Endothelial cell of umbilical vein (primary cell): Measurements from ENCODE around the gene NOLC1. TPM values are rescaled to one million over a fixed set of nuclear protein-coding genes. Genes with fewer than 3 reads are reported as not detected.

Experiments
- BruUV-seq: library from RNA; stranded (reverse); fragments of 400-500 nt; replicated peaks from 2 replicates; lab custom pipeline; 2021; lab: Mats Ljungman, UMichigan
- CTCF ChIA-PET: fragments of 300-600, 350-600 bp; sonication (Branson Sonifier 250); formaldehyde crosslinking; loops from one replicate; lab custom pipeline; 2021; ENCODE audit warnings: antibody characterized with exemption, inconsistent platforms; lab: Charles Lee
- POLR2A ChIA-PET: fragments of 300-600, 350-600 bp; sonication (Branson Sonifier 250); formaldehyde crosslinking; loops from one replicate; lab custom pipeline; 2021; ENCODE audit warnings: antibody characterized with exemption, inconsistent platforms; lab: Charles Lee
- DNase-seq: peaks from one replicate; pipeline ENCODE4 v3.0.0-alpha.2; 2011; ENCODE audit warnings: low read depth, low spot score
- FAIRE-seq: peaks from 2 replicates; lab custom pipeline; 2011; peaks lifted over from hg19 to GRCh38; lab: Jason Lieb, UNC
- H2AFZ ChIP-seq: 2 replicates; pipeline ENCODE4 v1.6.0; 2012; ENCODE audit warnings: low read depth, low read length, control low read depth, inconsistent platforms
- H3K27ac ChIP-seq: 2 replicates; pipeline ENCODE4 v1.5.1; 2011; ENCODE audit warnings: low read depth, mild to moderate bottlenecking, control low read depth, low read length, moderate library complexity; ENCODE audit not compliant: insufficient read depth
- H3K27me3 ChIP-seq, 2 experiments: 2 replicates each; pipeline versions ENCODE4 v1.6.0 to v1.6.1; 2011; ENCODE audit warnings: low read length in 2 of 2, mixed read lengths in 1 of 2; ENCODE audit not compliant: control insufficient read depth in 2 of 2, insufficient read depth in 2 of 2
- H3K36me3 ChIP-seq, 2 experiments: 2 replicates in 1 of 2; 3 replicates in 1 of 2; pipeline ENCODE4 v1.5.1; 2011; ENCODE audit warnings: low read length in 2 of 2, mild to moderate bottlenecking in 1 of 2, moderate library complexity in 1 of 2; ENCODE audit not compliant: control insufficient read depth in 2 of 2, insufficient read depth in 2 of 2; ENCODE audit errors: extremely low read depth in 1 of 2
- H3K4me1 ChIP-seq: 3 replicates; pipeline ENCODE4 v1.5.1; 2011; ENCODE audit warnings: mild to moderate bottlenecking, low read length; ENCODE audit not compliant: control insufficient read depth, insufficient read depth; ENCODE audit errors: extremely low read depth
- H3K4me2 ChIP-seq: 2 replicates; pipeline ENCODE4 v1.6.1; 2011; ENCODE audit warnings: low read length, control low read depth, mixed read lengths; ENCODE audit not compliant: insufficient read depth
- H3K4me3 ChIP-seq, 3 experiments: fragments of 200-600 bp in 1 of 3; sonication (generic), shearing (Covaris generic) in 1 of 3; replicated peaks in 1 of 3; 2 replicates each; pipeline ENCODE4 v1.5.1; 2011 to 2016; ENCODE audit warnings: control low read depth in 3 of 3, low read length in 3 of 3, mild to moderate bottlenecking in 2 of 3, inconsistent platforms in 1 of 3, low read depth in 1 of 3, moderate library complexity in 1 of 3; ENCODE audit not compliant: insufficient read depth in 1 of 3
- H3K79me2 ChIP-seq: 2 replicates; pipeline ENCODE4 v1.6.0; 2012; ENCODE audit warnings: low read length, inconsistent platforms; ENCODE audit not compliant: control insufficient read depth, insufficient read depth
- H3K9ac ChIP-seq: replicated peaks from 2 replicates; pipeline ENCODE3; 2011; ENCODE audit warnings: low read length, control low read depth; ENCODE audit not compliant: insufficient read depth; ENCODE audit errors: extremely low read depth
- H3K9me1 ChIP-seq: replicated peaks from 3 replicates; pipeline ENCODE4 v1.6.0; 2011; ENCODE audit warnings: mild to moderate bottlenecking, low read length; ENCODE audit not compliant: control insufficient read depth, insufficient read depth; ENCODE audit errors: extremely low read depth
- H3K9me3 ChIP-seq: replicated peaks from 2 replicates; pipeline ENCODE4 v1.5.1; 2012; ENCODE audit warnings: low read length, inconsistent platforms; ENCODE audit not compliant: control insufficient read depth, insufficient read depth
- H4K20me1 ChIP-seq: replicated peaks from 2 replicates; pipeline ENCODE3; 2011; ENCODE audit warnings: mild to moderate bottlenecking, low read length; ENCODE audit not compliant: control insufficient read depth, insufficient read depth; ENCODE audit errors: extremely low read depth
- CTCF ChIP-seq, 2 donors: IDR thresholded peaks; 1 replicate in 1 of 2; 2 replicates in 1 of 2; pipeline ENCODE4 v1.5.1; 2011; ENCODE audit warnings: low read length in 2 of 2, mild to moderate bottlenecking in 2 of 2, moderate library complexity in 2 of 2, control low read depth in 1 of 2, inconsistent platforms in 1 of 2, low read depth in 1 of 2; ENCODE audit not compliant: insufficient read depth in 1 of 2; ENCODE audit errors: extremely low read depth in 1 of 2
- EZH2 ChIP-seq: IDR thresholded peaks from 2 replicates; pipeline ENCODE4 v1.6.1; 2012; ENCODE audit warnings: borderline replicate concordance, low read depth, mild to moderate bottlenecking, moderate library complexity, low read length, inconsistent platforms; ENCODE audit not compliant: severe bottlenecking
- FOS ChIP-seq: IDR thresholded peaks from 2 replicates; pipeline ENCODE4 v1.6.1; 2011; ENCODE audit warnings: mild to moderate bottlenecking, low read length, moderate library complexity, borderline replicate concordance; ENCODE audit not compliant: insufficient read depth
- GATA2 ChIP-seq: IDR thresholded peaks from 2 replicates; pipeline ENCODE4 v1.7.0; 2011; ENCODE audit warnings: low read depth, mild to moderate bottlenecking, moderate library complexity, mixed read lengths, low read length; ENCODE audit not compliant: insufficient read length, insufficient read depth
- JUN ChIP-seq: IDR thresholded peaks from 2 replicates; pipeline ENCODE4 v1.6.1; 2011; ENCODE audit warnings: borderline replicate concordance, low read depth; ENCODE audit not compliant: insufficient read length, insufficient read depth
- MYC ChIP-seq: IDR thresholded peaks from one replicate; pipeline ENCODE4 v1.6.1; 2011; ENCODE audit warnings: mild to moderate bottlenecking, low read depth, low read length
- POLR2A ChIP-seq: IDR thresholded peaks from 2 replicates; pipeline ENCODE4 v1.6.1; 2012; ENCODE audit warnings: low read depth, mild to moderate bottlenecking, control low read depth, low read length
- POLR2AphosphoS5 ChIP-seq: IDR thresholded peaks from 2 replicates; pipeline ENCODE4 v1.6.1; 2012; ENCODE audit warnings: low read depth, mild to moderate bottlenecking, control low read depth, low read length, moderate library complexity; ENCODE audit not compliant: insufficient read depth
- dilution Hi-C: fragments of 300-500 bp; cut with MboI; formaldehyde crosslinking; loops from one replicate; pipeline ENCODE4 v1.15.0; 2019; ENCODE audit warnings: low sequenced_read_pairs; ENCODE audit not compliant: extremely low pct_ligation_motif_present
- intact Hi-C: fragments of 100-400 bp; cut with micrococcal nuclease; formaldehyde crosslinking; loops from one replicate; pipeline ENCODE4 v1.10.0; 2022
- polyA plus RNA-seq, 4 experiments: library from polyadenylated mRNA; depleted of rRNA in 3 of 4; stranded (reverse) in 3 of 4; unstranded in 1 of 4; fragments of >200 nt; gene quantifications; 2 replicates each; pipeline versions ENCODE4 v1.2.1 to v1.2.3, GENCODE V29; 2011 to 2012; ENCODE audit warnings: missing spikeins in 1 of 4
- total RNA-seq: library from RNA; stranded (reverse); gene quantifications from 2 replicates; pipeline ENCODE4 v1.2.3, GENCODE V29; 2021
- TF ChIP-seq, protein P1 (sequence below): IDR thresholded peaks from 2 replicates; pipeline ENCODE4 v1.6.1; 2011; ENCODE audit not compliant: insufficient read depth, insufficient read length

The NOLC1 gene
- total and polyA plus RNA-seq, 2 donors (not counting 3 experiments of a cell fraction or from before 2014, with no cell fraction given): 32.1 to 73.1 TPM

GRCh38 chr10:102135956-102136526 lies 16.1 kb upstream of the NOLC1 start:
- dilution Hi-C loops: no loop called here
- Histone ChIP-seq H3K27me3 (no peaks in the 10 kb centered on the region), H3K4me2 (no peak overlapping the region), H3K36me3 (peaks cover 20 to 35% of the 10 kb centered on the region in 2 experiments), H3K27ac (no peak overlapping the region), H3K4me1 (peaks cover 20% of the 10 kb centered on the region), H3K79me2 (peaks cover 81% of the 10 kb centered on the region), H3K9me1 (no peaks in the 10 kb centered on the region), H3K9me3 (no peaks in the 10 kb centered on the region), H4K20me1 (peaks cover 2% of the 10 kb centered on the region), H3K9ac (no peak overlapping the region), H3K4me3 (no peak overlapping the region), H2AFZ (no peak overlapping the region)
- no peak for DNase-seq
- no peak for TF ChIP-seq JUN
- no peak for TF ChIP-seq FOS
- no peak for TF ChIP-seq CTCF (IDR thresholded peaks at IDR 0.05; ENCODE audit: extremely low read depth in 1 of 2, insufficient read depth in 1 of 2, low read depth in 1 of 2, low read length in 2 of 2)
- TF ChIP-seq MYC: no peak
- no peak for TF ChIP-seq POLR2A
- no peak for TF ChIP-seq POLR2AphosphoS5
- no peak for TF ChIP-seq EZH2
- no peak for TF ChIP-seq GATA2
- TF ChIP-seq, protein P1, sequence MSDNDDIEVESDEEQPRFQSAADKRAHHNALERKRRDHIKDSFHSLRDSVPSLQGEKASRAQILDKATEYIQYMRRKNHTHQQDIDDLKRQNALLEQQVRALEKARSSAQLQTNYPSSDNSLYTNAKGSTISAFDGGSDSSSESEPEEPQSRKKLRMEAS: no peak
- intact Hi-C loops: no loop called here
- ChIA-PET CTCF (interaction anchor here (0.8 kb wide), 1 partner anchor 16 kb away, joined by 3 read pairs; the partner anchor contains the start of gene NOLC1), POLR2A (no interaction called here)
- BruUV-seq: no TSS peak
- no peak for FAIRE-seq
